Left forelimb (tissue), 1 donor: ENCODE results near the gene ORC2.
"Not testable (repeated sequence)": the region's sequence is repeated elsewhere in the genome, so short reads cannot be mapped to it uniquely, and the experiment has no call there.

Source experiments
- DNase-seq: peaks from one replicate; pipeline ENCODE4 v3.0.0-alpha.2; 2018; ENCODE audit warnings: low spot score

The ORC2 gene

DNA sequence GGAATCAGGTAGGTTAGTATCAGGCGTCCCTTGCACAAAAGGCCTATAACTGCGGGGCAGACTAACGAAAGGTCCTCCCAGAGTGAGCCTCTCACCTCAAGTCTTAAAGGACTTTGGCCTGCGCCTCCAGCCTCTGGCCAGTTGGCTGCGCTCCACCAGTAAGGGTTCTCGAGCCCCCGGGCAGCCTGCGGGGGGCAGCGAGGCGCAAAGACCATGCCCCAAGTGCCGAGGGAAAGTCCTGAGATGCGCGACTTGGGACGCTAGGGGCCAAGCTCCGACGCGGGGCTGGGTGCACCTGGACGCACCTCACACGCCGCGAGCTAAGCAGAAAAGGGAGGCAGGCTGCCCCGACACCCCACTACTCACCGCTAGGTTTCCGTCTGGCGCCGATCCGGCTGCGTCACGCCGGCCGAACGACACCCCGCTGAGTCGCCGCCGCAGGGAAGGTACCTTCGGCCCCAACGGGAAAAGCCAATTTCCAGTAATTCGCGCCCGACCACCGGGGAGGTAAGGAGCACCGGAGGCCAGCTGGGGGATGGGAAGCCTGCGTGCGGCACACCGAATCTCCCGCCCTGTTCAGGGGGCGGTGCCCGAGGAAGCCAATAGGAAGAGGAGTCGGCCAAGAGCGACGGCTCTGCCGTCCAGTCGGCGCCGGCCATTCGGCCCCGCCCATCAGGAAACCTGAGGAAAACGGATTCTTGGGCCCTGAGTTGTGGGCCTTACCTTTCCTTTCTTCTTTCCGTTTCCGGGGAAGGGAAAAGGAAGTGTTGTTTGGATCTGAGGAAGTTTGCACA lies at the start of gene ORC2:
Gene ORC2 (minus strand): TSS at position 537 of the 794 bp plus-strand sequence. CDS start 5,537 bp downstream, outside the sequence.
- DNase-seq: peak; percentile 93

DNA sequence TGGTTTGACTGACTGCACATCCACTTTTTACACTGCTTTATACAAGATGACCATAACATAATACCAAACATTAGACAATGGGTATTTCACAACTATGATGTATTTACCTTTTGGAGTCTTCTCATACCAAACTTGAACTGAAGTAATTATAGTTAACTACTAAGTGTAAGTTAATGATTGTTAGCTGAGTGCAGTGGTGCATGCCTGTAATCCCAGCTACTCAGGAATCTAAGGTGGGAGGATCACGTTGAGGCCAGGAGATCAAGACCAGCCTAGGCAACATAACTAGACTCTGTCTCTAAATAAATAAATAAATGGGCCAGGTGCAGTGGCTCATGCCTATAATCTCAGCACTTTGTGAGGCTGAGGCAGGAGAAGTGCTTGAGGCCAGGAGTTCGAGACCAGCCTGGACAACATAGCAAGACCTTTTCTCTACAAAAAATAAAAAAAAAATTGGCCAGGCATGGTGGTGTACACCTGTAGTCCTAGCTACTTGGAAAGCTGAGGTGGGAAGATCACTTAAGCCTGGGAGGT lies 44.9 kb upstream of the ORC2 start:
- DNase-seq: no peak

DNA sequence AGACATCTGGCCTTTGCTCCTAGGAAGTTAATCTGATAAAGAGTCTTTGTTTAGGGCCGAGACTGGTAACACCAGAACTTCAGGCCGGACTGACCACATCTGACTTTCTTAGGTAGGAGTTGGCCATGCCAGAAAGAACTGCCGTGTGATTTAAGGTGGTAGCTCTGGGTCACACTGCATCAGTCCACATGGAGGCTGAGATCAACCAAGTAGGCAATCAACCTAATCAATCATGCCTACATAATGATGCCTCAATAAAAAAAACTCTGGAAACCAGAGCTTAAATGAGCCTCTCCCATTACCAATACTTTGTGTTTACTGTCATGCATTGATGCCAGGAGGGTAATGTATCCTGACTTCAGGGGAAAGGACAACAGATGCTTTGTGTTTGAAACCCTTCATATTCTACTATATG lies 44.1 kb upstream of the ORC2 start:
- DNase-seq: no peak

DNA sequence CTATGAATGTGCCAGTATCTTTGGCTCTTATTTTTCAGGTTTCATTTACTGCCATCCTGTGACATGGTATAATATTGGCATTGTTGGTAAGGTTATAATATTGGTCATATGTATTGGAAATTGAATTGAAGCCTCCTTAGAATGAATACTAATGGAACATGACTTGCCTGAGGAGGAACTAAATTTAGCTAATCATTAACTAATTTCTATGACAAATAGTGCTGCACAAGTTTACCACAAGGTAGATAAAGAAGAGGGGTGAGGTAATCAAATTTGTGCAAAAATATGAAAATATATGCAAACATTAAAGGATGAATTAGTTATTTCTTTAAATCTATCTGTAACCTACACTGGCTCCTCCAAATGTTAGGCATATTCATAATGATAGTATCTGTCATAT lies 43.2 kb upstream of the ORC2 start:
- no peak for DNase-seq

DNA sequence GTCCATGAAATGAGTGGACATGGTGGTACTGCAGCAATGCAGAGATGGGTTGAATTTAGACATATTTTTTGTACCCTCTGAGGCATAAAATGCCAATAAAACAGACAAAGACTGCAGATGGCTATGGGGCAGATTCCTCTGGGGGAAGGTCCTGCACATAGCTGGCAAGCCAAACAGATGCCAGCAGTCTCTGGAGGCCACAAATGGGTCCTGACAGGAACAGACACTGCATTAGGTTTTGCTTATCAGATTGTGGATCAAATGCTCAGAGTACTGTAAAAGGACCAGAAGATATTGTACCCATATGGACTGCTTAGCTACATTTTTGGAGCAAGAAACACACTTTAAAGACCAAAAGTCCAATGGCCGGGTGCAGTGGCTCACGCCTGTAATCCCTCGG lies 40.9 kb upstream of the ORC2 start:
- DNase-seq: no peak

DNA sequence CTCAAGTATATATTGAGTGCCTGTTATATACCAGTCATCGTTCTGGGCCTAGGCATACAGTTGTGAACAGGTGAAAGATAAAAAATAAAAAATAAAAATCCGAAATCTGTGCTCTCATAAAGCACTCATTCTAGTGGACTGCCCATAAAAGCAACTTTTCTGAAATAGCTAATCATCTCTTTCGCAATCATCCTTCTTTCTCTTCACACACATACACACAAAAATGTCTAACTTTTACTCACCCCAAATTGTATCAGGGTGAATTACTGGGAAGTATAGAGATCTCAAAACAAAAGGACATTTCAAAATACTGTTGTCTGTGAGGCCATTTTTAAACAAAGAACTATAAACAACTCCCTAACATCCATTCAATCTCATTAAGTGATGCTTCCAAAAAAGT lies 29.6 kb upstream of the ORC2 start:
- no peak for DNase-seq

DNA sequence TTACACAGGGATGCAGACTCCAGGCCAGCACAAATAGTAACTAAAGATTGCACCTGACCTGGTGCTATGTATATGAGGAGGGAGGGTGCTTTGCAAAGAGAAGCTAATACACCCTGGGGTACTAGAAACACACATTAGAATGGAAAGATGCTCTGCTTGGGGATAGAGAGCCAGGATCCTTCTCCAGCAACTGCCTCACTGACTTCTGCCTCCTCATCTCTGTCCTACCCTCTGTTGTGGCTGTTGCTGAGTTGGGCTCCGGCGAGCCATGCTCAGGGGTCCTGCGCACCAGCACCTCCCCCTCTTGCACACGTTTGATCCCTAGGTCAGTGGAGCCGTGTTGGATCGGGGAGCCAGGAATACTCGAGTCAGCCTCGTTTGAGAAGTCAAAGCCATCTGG lies 23.7 kb upstream of the ORC2 start:
- DNase-seq: no peak

DNA sequence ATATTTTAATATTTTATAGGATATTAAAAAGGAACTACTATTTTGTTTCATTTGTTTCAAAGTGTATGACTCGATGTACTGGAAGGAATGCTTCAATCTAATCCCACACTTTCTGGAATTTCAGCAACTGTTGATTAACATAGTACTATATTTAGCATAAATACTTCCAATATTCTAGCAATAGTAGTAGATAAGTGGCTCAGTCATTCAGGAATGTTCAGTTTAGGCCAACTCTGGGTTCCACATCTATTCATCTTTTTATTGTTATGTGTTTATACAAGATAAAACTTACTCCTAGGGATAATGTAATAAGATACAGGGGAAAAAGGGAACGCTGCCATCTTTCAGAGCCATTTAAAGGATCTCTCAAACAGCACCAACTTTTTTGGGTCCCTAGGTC lies 22.3 kb upstream of the ORC2 start:
- DNase-seq: no peak

DNA sequence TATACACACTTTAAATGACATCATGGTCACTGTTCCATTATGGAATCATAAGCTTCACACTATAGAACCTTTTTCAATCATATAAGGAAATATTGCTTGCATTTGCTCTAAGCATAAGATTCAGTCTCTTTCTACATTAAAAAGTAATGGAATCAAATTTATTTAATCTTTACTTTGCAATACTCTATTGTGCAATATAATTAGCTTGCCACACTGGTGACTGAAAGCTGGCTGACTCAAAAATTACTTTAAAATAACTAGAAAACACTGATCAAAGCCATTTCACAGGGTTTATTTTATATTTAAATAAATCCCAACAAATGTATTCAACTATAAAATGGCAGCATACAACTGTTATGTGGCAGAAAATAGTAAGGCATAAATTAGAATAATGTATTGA lies 13.2 kb upstream of the ORC2 start:
- no peak for DNase-seq

DNA sequence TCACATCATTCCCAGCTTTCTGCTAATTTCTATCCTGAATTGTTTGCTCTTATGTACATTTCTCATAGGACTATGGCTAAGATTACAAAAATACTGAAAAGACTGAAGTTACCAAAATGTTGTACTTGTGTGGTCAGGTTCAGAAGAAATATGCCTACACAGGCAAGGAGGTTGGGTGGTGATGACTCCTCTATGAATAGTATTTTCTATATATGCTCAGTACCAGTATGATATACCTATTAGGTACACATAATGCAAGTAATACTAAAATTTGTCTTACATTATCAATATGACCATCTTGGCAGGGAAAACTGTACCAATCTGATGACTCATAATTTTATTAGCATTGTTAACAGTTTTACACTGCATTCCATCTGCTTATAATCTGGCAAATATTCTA lies 12.2 kb upstream of the ORC2 start:
- no peak for DNase-seq

DNA sequence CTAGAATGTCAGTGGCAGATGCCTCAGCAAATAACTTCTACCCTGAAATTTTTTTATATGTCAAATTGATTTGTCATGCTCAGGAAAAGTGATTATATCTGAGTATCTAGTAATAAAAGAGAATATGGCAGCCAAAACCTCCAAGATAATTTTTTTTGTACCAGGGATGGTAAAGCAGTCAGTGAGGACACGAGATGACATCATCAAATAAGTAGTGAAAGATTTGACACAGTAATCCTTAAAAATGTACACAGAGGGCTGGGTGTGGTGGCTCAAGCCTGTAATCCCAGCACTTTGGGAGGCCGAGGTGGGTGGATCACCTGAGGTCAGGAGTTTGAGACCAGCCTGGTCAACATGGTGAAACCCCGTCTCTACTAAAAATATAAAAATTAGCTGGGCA lies 6.6 kb upstream of the ORC2 start:
- not testable (repeated sequence) for DNase-seq

DNA sequence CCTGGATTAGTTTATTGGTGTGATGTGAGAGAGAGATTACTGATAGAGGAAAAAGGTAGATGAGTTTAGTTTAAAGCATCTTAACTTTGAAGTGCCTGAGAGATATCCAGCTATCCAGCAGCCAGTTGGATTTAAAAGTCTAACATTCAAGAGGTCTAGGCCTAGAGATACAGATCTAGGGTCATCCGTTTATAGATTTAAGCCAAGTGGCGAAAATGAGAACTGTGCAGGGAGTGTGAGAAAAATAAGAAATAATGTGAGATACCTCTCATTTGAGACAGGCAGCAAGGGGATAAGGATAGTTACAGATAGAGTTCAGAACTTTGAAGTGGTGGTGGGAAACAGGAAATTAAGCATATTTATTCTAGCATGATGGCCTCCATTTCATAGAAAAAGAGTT lies 5.3 kb upstream of the ORC2 start:
- DNase-seq: no peak

DNA sequence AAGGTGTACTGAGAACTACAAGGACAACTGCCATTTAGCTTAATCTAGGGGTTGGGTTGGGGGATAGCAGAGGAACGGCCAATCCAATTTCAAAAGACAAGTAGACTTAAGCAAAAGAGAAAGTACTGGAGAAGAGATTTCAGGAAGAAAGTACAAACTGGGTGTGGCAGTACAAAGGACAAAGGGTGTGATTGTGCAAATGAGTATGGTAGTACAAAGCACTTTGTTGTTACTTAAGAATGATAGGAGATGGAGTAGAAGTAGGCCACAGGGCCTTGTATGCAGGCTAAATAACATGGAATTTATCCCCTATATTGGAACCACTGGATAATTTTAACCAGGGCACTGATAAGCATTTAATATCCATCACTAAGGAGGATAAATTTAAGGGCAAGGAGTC lies 4.7 kb upstream of the ORC2 start:
- DNase-seq: no peak

DNA sequence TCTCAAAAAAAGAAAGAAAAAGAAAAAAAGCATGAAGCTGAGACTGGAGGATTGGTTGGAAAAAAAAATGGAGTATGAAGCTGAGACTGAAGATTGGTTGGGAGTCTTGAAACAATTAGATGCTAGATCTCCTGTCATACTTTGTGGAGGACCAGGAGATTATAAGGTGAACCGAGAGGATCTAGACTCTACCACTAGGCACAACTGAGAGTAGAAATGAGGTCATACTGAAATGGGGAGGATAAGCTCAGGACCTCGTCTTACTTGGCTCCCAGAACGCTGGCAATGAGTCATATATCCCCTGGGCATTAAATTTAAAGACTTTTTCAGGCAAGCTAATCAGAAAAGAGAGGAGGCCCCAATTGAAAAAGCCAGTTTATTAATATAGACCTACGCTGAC lies 3.3 kb upstream of the ORC2 start:
- DNase-seq: no peak

DNA sequence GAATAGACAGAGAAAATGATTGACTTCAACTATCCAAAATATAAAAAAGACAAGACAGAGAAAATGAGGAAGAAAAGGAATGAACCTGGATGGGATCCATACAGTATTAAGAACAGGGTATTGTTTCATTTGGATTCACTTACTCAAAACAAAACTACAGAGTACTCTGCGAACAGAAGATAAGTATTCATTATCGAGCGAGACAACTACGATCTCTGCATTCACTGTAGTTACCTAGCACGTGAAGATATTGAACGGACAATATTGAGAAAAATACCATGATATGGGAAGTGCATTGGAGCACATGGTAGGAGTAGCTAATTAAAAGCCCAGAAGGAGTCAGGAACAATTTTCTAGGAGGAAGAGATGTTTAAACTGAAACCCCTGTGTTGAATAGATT lies 1.0 kb upstream of the ORC2 start:
- no peak for DNase-seq

DNA sequence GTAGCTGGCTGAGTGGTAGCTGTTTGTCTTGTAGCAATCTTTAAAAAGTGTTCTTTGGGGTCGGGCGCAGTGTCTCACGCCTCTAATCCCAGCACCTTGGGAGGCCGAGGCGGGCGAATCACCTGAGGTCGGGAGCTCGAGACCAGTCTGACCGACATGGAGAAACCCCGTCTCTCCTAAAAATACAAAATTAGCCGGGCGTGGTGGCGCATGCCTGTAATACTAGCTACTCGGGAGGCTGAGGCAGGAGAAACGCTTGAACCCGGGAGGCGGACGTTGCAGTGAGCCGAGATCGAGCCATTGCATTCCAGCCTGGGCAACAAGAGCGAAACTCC lies 425 bp upstream of the ORC2 start:
- DNase-seq: not testable (repeated sequence)

DNA sequence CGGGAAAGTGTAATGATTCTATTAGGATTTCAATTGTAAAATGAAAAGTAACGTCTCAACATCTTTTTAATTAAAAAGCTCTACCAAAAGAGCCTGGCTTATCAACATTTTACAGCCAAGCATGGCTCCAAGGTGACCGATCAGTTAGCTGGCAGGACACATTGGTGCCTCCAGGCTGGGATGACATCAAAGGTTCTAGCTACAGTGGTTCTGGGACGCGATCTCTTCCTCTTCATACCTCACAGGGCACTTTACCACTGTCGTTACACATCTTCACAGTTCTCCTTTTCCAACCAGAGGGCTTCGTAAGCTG lies 693 bp downstream of the ORC2 start:
- DNase-seq: no peak

DNA sequence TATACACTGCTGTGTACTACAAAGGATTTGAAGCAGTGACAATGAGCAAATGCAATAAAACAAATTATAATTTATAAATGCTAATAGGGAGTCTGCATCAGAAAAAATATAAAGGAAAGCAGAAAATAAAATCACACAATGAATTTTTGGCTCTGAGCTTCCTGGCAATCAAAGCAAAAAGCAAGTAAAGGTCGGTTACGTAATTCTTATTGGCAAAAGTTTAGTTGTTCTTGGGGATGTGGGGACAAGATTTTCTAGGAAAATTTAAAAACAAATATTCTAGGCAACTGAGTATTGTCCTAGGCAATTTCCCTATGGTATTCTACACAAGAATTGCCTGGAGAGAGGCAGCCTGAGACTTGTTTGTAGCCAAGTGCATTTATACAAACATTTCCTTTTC lies 1.8 kb downstream of the ORC2 start:
- no peak for DNase-seq

DNA sequence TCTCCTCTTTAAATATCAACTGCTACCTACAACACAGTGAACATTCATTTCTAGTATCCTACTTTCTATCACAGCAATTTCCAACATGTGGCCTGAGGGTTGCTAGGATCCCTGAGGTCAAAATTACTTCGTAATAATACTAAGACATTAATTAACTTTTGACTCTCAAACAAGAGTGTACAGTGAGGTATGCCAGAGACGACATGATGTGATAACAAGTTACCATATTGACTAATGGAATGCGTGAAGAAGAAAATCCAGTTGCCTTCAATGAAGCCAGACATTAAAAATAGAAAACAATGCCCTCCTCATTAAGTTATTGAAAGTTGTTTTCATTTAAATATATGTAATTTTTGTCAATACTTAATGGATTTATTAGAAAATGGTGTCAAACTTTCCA lies 13.1 kb downstream of the ORC2 start:
- no peak for DNase-seq

DNA sequence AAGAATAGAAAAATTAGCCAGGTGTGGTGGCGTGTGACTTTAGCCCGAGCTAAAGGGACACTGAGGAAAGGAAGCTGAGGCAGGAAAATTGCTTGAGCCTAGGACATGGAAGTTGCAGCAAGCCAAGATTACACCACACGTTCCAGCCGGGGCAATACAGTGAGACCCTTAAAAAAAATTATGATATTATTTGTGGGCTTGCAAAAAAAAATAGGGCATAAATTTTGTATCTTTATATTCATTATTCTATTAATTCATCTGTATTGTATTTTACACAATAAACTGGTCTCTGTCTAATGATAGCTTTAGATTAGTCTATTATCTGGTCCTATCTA lies 18.1 kb downstream of the ORC2 start:
- no peak for DNase-seq

DNA sequence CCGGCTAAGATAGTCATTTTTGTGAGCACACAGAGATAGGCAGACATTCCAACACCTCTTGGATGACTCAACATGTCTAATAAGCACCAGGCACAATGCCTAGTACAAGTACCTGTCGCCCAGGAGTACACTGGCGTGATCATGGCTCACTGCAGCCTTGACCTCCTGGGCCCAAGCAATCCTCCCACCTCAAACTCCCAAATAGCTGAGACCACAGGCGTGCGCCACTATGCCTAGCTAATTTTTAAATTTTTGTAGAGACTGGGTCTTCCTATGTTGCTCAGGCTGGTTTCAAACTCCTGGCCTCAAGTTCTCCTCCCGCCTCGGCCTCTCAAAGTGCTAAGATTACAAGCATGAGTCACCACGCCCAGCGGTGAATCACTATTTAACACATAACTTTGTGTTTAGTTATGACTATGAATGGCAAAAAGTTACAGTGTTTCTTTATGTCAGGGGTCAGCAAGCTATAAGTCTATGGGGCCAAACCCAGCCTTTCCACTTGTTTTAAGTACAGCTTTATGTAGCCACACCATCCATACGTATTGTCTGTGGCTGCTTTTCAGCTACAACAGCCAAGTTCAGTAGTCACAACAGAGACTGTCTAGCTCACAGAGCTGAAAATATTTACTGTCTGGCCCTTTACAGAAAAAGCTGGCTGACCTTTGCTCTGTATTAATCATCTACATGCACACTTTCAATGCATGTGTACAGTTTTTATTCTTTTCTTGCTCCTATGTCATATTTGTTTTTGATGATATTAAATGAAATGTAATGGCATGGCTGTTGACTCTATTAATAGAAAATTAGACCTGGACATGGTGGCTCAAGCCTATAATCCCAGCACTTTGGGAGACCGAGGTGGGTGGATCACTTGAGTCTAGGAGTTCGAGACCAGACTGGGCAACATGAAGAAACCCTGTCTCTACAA lies 18.7 kb downstream of the ORC2 start:
- no peak for DNase-seq

DNA sequence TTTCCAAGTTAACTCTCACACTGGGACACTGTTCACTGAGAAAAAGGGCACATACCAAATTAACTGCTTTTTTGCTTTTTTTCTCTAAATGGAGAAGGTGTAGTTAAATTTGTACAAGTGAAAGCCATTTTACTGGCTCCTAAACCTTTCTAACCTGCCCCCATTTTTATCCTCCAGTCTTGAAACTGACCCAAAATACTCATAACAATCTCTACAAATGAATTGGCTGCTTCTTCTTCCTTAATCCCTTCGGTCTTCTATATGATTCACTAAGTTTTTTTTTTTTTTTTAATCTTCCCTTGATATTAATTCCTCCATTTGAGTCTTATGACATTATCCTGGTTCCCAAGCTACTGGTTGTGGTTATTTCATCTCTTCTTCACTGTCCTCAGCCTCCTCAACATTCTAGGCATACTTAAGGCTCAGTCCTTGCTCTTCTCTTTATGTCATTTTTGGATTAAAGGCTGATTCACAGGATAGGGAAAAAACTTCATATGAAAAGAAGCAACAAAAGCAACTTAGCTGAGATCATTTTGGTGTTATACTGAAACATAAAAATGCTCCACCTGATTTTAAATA lies 19.8 kb downstream of the ORC2 start:
- no peak for DNase-seq

DNA sequence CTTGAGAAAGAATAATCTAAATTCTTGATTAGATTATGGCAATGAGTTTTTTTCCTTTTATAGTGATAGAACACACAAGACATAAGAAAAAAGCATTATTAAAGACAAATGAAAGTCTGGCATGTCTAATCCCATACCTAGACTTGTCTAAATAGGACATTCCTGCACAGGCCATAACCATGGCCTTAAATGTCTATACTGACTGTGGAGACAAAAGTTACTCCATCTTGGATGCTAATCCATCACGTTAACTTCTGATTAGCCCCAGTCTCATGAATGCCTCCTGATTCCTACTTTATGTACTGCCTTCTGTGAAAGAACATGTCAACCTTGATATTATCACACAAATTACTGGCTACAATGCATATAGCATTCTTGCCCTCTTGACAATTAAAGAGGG lies 23.6 kb downstream of the ORC2 start:
- DNase-seq: no peak
